MM.1S (cell line): Measurements from ENCODE around the gene SLC8A1.

Source experiments
- CTCF ChIP-seq: fragments of 300-600 bp; sonication (generic); IDR thresholded peaks from 2 replicates; pipeline ENCODE4 v1.5.1; 2016; ENCODE audit warnings: antibody characterized with exemption, low read length, mixed read lengths
- EZH2 ChIP-seq: fragments of 300-600 bp; sonication (generic); optimal IDR thresholded peaks from 2 replicates; pipeline ENCODE3; 2017; ENCODE audit warnings: low read depth, mild to moderate bottlenecking, antibody characterized with exemption, low read length, mixed read lengths
- EZH2phosphoT487 ChIP-seq: fragments of 300-600 bp; sonication (generic); IDR thresholded peaks from 2 replicates; pipeline ENCODE4 v1.6.1; 2018; ENCODE audit warnings: antibody characterized with exemption, low read length

- TF ChIP-seq CTCF (no peak), EZH2 (no peak), EZH2phosphoT487 (no peak)
These were observed 356.9 kb downstream of the SLC8A1 start for GRCh38 chr2:40095000-40095399.
